ENCODE data around the gene CABP5.

The CABP5 gene

GRCh38 chr19:48060381-48060780 lies 16.5 kb upstream of the CABP5 start:
- H3K27ac ChIP-seq (ENCODE audit: low read depth, low read length) = no peak overlapping the region
- no peaks in the 10 kb centered on the region for H3K36me3 ChIP-seq (ENCODE audit: low read length)

GRCh38 chr19:48059331-48059730 lies 15.5 kb upstream of the CABP5 start:
- no peak overlapping the region for H3K4me3 ChIP-seq (ENCODE audit: insufficient read depth, low read length, poor library complexity, severe bottlenecking)
- no peaks in the 10 kb centered on the region for H3K9me2 ChIP-seq (replicated peaks; ENCODE audit: insufficient read depth, low read length)

More at GRCh38 chr19:48060381-48060780, 16.5 kb upstream of the CABP5 start:
- H3F3A ChIP-seq (ENCODE audit: insufficient read depth) = no peaks in the 10 kb centered on the region
- H3K4me2 ChIP-seq (ENCODE audit: low read depth, low read length, poor library complexity, severe bottlenecking) = no peak overlapping the region
- H2AFZ ChIP-seq (ENCODE audit: low read depth, low read length, severe bottlenecking) = no peak overlapping the region
- no peak for TF ChIP-seq CTCF (IDR thresholded peaks at IDR 0.05; ENCODE audit: insufficient read depth, low read length, poor library complexity, severe bottlenecking)
- TF ChIP-seq EZH2phosphoT487 (conservative IDR thresholded peaks at IDR 0.05; ENCODE audit: low read length) = no peak
- H3K79me2 ChIP-seq (ENCODE audit: insufficient read depth, low read length) = no peaks in the 10 kb centered on the region
- no peaks in the 10 kb centered on the region for H3K27me3 ChIP-seq (ENCODE audit: low read length)
- H3K9ac ChIP-seq (ENCODE audit: low read length) = no peak overlapping the region
- H4K20me1 ChIP-seq (ENCODE audit: low read depth, low read length) = no peaks in the 10 kb centered on the region
- no peaks in the 10 kb centered on the region for H3K9me2 ChIP-seq (replicated peaks; ENCODE audit: insufficient read depth, low read length)
- H3K4me3 ChIP-seq (ENCODE audit: insufficient read depth, low read length, poor library complexity, severe bottlenecking) = no peak overlapping the region
- no peaks in the 10 kb centered on the region for H3K9me3 ChIP-seq (ENCODE audit: insufficient read depth, low read length)

GRCh38 chr19:48053856-48054255 lies 10.0 kb upstream of the CABP5 start:
- Histone ChIP-seq H3K9me2 (replicated peaks; ENCODE audit: insufficient read depth, low read length) (no peaks in the 10 kb centered on the region), H2AFZ (ENCODE audit: low read depth, low read length, severe bottlenecking) (no peak overlapping the region), H3F3A (ENCODE audit: insufficient read depth) (no peaks in the 10 kb centered on the region), H4K20me1 (ENCODE audit: low read depth, low read length) (no peaks in the 10 kb centered on the region), H3K27me3 (ENCODE audit: low read length) (no peaks in the 10 kb centered on the region), H3K36me3 (ENCODE audit: low read length) (no peaks in the 10 kb centered on the region), H3K27ac (ENCODE audit: low read depth, low read length) (no peak overlapping the region), H3K9ac (ENCODE audit: low read length) (no peak overlapping the region), H3K9me3 (ENCODE audit: insufficient read depth, low read length) (no peaks in the 10 kb centered on the region), H3K4me3 (ENCODE audit: insufficient read depth, low read length, poor library complexity, severe bottlenecking) (no peak overlapping the region), H3K4me2 (ENCODE audit: low read depth, low read length, poor library complexity, severe bottlenecking) (no peak overlapping the region), H3K79me2 (ENCODE audit: insufficient read depth, low read length) (no peaks in the 10 kb centered on the region)
- no peak for TF ChIP-seq CTCF (IDR thresholded peaks at IDR 0.05; ENCODE audit: insufficient read depth, low read length, poor library complexity, severe bottlenecking)
- no peak for TF ChIP-seq EZH2phosphoT487 (conservative IDR thresholded peaks at IDR 0.05; ENCODE audit: low read length)

More at GRCh38 chr19:48059331-48059730, 15.5 kb upstream of the CABP5 start:
- Histone ChIP-seq H3K9ac (ENCODE audit: low read length) (no peak overlapping the region), H3F3A (ENCODE audit: insufficient read depth) (no peaks in the 10 kb centered on the region), H3K9me3 (ENCODE audit: insufficient read depth, low read length) (no peaks in the 10 kb centered on the region), H3K27me3 (ENCODE audit: low read length) (no peaks in the 10 kb centered on the region), H3K79me2 (ENCODE audit: insufficient read depth, low read length) (no peaks in the 10 kb centered on the region), H3K4me2 (ENCODE audit: low read depth, low read length, poor library complexity, severe bottlenecking) (no peak overlapping the region), H3K27ac (ENCODE audit: low read depth, low read length) (no peak overlapping the region), H4K20me1 (ENCODE audit: low read depth, low read length) (no peaks in the 10 kb centered on the region), H3K36me3 (ENCODE audit: low read length) (no peaks in the 10 kb centered on the region), H2AFZ (ENCODE audit: low read depth, low read length, severe bottlenecking) (no peak overlapping the region)
- TF ChIP-seq EZH2phosphoT487 (conservative IDR thresholded peaks at IDR 0.05; ENCODE audit: low read length) (no peak), CTCF (IDR thresholded peaks at IDR 0.05; ENCODE audit: insufficient read depth, low read length, poor library complexity, severe bottlenecking) (no peak)
